Fibroblast of lung (primary cell): ENCODE measurements around the gene EPHA10.

ENCODE experiments used
- CTCF ChIP-seq, 2 donors: IDR thresholded peaks in 1 of 2; conservative IDR thresholded peaks in 1 of 2; 1 replicate in 1 of 2; 2 replicates in 1 of 2; pipeline ENCODE4 v1.5.1; 2011 to 2012; ENCODE audit warnings: low read length in 2 of 2, control low read depth in 1 of 2, inconsistent platforms in 1 of 2, low read depth in 1 of 2, mild to moderate bottlenecking in 1 of 2
- EZH2 ChIP-seq: IDR thresholded peaks from 2 replicates; pipeline ENCODE4 v1.5.1; 2012; ENCODE audit warnings: low read length, control low read depth, mild to moderate bottlenecking; ENCODE audit errors: missing control alignments

GRCh38 chr1:37722181-37723071 is 42.5 kb downstream of the EPHA10 start:
- TF ChIP-seq EZH2 (no peak), CTCF (conservative IDR thresholded peaks at IDR 0.05 in 1 of 2, IDR thresholded peaks at IDR 0.05 in 1 of 2; ENCODE audit: low read depth in 1 of 2, low read length in 2 of 2) (no peak)
